Measurements from ENCODE around the gene TMEM151B.
A peak's percentile ranks its signal among the peaks of the same experiment; 100 is the strongest.
"Not testable (repeated sequence)": the region's sequence is repeated elsewhere in the genome, so short reads cannot be mapped to it uniquely, and the experiment has no call there.

The TMEM151B gene

GRCh38 chr6:44269921-44270525 is at the start of gene TMEM151B:
TMEM151B (plus strand) TSS chr6:44270450; CDS start chr6:44270743, 293 bp downstream.
- DNase-seq (ENCODE audit: low read depth): no peak

- no peak for DNase-seq (ENCODE audit: low read depth)
Measured at GRCh38 chr6:44220913-44221290, 49.3 kb upstream of the TMEM151B start.

- peak; percentile 25 for DNase-seq (ENCODE audit: low read depth)
Measured at GRCh38 chr6:44221291-44221960, 48.8 kb upstream of the TMEM151B start.

DNA sequence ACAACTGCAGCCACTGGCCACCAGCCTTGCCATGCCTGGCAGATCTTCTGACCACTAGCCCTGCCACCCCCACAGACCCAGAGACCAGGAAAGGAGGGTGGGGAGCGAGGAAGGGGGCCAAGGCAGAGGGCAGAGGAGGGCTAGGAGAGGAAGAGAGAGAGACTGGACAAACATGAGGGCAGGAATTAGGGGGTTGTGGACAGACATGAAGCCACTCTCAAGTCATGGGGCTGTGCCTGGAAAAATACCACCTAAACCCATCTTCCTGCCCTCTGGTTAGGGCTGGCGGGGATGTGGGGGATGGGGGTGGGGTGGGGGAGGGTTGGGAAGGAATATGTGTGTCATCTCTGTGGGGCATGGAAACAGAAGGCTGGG is 48.3 kb upstream of the TMEM151B start:
- no peak for DNase-seq (ENCODE audit: low read depth)

GRCh38 chr6:44222486-44223318 is 47.5 kb upstream of the TMEM151B start:
- no peak for DNase-seq (ENCODE audit: low read depth)

- DNase-seq (ENCODE audit: low read depth): no peak
Measured at GRCh38 chr6:44223319-44224028, 46.8 kb upstream of the TMEM151B start, which contains the start of gene SLC29A1. SLC29A1 (plus strand) TSS chr6:44223595; CDS start chr6:44227314, 3,719 bp downstream.

DNA sequence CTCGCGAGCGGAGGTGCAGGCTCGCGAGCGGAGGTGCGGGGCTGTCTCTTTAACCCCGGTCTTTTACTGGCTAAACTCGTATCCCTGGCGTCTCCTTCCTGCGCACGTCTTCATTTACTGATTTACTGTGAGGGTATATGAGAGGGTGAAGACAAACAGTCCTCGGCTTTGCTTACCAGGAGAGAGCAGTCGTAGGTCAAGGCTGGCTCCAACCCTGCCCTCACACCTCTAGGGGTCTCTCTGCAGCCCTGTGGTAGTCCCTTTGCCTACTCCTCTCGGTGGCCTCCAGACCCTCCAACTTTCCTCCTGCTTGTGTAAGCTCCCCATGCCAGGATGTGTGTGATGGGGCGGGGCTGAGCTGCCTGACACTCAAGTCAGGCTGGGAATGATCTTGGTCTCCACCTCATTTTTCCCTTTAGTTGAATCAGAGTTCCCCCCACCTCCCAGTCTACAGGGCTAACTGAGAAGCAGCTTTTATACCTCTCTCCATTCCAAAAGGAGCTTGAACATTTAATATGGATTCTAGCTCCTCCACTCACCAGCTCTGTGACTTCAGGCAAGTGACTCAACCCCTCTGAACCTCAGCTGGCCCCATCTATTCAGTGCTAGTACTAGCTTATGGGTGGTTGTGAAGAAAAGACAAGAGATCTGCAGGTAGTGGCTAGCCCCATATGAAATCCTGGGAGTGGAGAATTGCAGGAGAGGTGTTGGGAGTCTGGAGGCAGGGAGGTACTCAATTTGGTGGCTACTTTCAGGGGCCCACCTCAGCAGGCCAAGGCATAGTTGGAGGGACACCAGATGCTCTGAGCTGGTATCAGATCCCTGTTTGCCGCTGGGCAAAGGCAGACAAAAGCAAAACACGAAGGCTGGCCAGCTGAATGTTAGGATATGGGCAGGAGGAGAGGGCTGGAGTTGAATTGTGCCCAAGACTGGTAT is 46.0 kb upstream of the TMEM151B start:
- DNase-seq (ENCODE audit: low read depth): peak; percentile 28

GRCh38 chr6:44224965-44225305 is 45.3 kb upstream of the TMEM151B start:
- DNase-seq (ENCODE audit: low read depth): no peak

- DNase-seq (ENCODE audit: low read depth): no peak
Measured at GRCh38 chr6:44225579-44226325, 44.5 kb upstream of the TMEM151B start.

DNA sequence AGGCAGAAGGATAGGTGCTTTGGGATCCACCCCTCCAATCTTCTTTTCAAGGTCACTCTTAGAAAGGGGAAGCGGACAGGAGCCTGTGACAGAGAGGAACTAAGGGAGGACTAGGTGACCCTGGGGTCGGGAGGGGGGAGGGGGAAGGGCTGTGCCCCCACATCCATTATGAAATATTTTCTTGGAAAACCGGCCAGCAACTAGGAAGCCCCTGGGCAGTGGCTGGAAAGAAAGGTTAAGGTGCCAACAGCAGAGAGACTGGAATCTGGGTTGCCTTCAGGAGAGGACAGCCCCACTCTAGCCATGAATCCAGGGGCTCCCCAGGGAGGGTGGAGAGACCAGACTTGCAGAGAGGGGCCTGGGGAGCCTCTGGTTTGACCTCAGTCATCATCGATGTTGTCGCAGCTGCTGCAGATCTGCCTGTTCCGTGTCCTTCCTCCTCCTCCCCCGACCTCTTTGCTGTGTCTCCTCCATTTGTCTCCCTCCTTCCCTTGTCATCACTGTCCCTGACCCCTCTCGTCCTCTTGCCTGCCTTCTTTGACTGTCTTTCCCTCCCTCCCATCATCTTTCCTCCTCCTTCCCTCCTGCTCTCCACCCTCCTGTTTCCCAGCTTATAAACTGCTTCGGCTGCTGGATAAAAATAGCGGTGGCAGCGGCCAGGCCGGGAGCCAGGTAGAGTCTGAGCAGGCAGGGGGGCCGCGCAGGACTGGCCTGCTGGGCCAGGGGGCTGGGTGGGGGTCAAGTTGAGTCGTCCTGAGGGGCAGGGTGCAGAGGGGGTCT is 43.7 kb upstream of the TMEM151B start:
- DNase-seq (ENCODE audit: low read depth): no peak

- DNase-seq (ENCODE audit: low read depth): no peak
Measured at GRCh38 chr6:44227148-44227793, 43.0 kb upstream of the TMEM151B start.

GRCh38 chr6:44228031-44228430 is 42.2 kb upstream of the TMEM151B start:
- no peak for DNase-seq (ENCODE audit: low read depth)

- DNase-seq (ENCODE audit: low read depth): no peak
Measured at GRCh38 chr6:44228433-44228832, 41.8 kb upstream of the TMEM151B start.

- DNase-seq (ENCODE audit: low read depth): no peak
Measured at GRCh38 chr6:44228836-44229235, 41.4 kb upstream of the TMEM151B start.

DNA sequence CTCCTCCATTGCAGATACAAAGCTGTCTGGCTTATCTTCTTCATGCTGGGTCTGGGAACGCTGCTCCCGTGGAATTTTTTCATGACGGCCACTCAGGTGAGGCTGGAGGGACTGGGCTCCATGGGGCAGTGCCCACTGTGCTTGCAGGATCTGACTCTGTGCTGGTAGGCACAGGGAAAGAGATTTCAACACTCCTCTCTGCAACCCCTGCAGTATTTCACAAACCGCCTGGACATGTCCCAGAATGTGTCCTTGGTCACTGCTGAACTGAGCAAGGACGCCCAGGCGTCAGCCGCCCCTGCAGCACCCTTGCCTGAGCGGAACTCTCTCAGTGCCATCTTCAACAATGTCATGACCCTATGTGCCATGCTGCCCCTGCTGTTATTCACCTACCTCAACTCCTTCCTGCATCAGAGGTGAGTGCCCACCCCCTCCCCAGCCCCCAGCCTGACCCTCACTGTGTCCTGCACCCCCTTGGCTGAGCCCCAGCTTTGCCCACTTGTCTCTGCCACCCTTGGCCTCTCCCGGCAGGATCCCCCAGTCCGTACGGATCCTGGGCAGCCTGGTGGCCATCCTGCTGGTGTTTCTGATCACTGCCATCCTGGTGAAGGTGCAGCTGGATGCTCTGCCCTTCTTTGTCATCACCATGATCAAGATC is 40.7 kb upstream of the TMEM151B start:
- DNase-seq (ENCODE audit: low read depth): no peak

GRCh38 chr6:44230034-44230675 is 40.1 kb upstream of the TMEM151B start:
- DNase-seq (ENCODE audit: low read depth): no peak

DNA sequence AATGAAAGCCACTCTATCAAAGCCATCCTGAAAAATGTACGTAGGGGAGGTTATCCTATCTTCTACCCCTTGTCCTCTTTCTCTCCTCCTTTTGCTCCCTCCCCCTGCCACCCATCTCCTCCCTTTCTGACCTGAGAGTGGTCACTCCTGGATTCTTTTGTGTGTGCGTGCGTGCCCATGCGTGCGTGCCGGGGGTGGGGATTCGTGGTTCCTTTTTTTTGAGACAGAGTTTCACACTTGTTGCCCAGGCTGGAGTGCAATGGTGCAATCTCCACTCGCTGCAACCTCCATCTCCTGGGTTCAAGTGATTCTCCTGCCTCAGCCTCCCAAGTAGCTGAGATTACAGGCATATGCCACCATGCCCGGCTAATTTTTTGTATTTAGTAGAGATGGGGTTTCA is 38.8 kb upstream of the TMEM151B start:
- DNase-seq (ENCODE audit: low read depth): not testable (repeated sequence)

All from HS-5 (cell line).